Hepatocyte (in vitro differentiated cells): Measurements from ENCODE around the gene MTAP. TPM values are rescaled to one million over a fixed set of nuclear protein-coding genes. Genes with fewer than 3 reads are reported as not detected.

Experiments used
- DNase-seq: peaks from one replicate; pipeline ENCODE4 v3.0.0-alpha.2; 2016; ENCODE audit warnings: low spot score
- H2AFZ ChIP-seq: fragments of 200-600 bp; sonication (generic); 2 replicates; pipeline ENCODE4 v1.6.0; 2016; ENCODE audit warnings: antibody characterized with exemption, mild to moderate bottlenecking
- H3K27ac ChIP-seq: fragments of 200-600 bp; sonication (generic); 2 replicates; pipeline ENCODE4 v1.5.1; 2016; ENCODE audit warnings: mild to moderate bottlenecking
- H3K27me3 ChIP-seq: fragments of 200-600 bp; sonication (generic); 2 replicates; pipeline ENCODE4 v1.6.1; 2016
- H3K36me3 ChIP-seq: fragments of 200-600 bp; sonication (generic); replicated peaks from 2 replicates; pipeline ENCODE4 v1.5.1; 2016; ENCODE audit warnings: low read depth; ENCODE audit not compliant: insufficient read depth
- H3K4me1 ChIP-seq: fragments of 200-600 bp; sonication (generic); 2 replicates; pipeline ENCODE4 v1.5.1; 2016; ENCODE audit warnings: mild to moderate bottlenecking, moderate library complexity; ENCODE audit not compliant: insufficient read depth
- H3K4me2 ChIP-seq: fragments of 200-600 bp; sonication (generic); 2 replicates; pipeline ENCODE4 v1.6.0; 2016
- H3K4me3 ChIP-seq: fragments of 200-600 bp; sonication (generic); 2 replicates; pipeline ENCODE4 v1.5.1; 2016; ENCODE audit warnings: mild to moderate bottlenecking
- H3K79me2 ChIP-seq: fragments of 200-600 bp; sonication (generic); 2 replicates; pipeline ENCODE4 v1.6.0; 2017; ENCODE audit warnings: mild to moderate bottlenecking
- H3K9me2 ChIP-seq: fragments of 200-600 bp; sonication (generic); replicated peaks from 2 replicates; pipeline ENCODE4 v1.6.0; 2017; ENCODE audit warnings: mild to moderate bottlenecking; ENCODE audit not compliant: insufficient read depth
- H3K9me3 ChIP-seq: fragments of 200-600 bp; sonication (generic); 2 replicates; pipeline ENCODE4 v1.5.1; 2016; ENCODE audit warnings: low read depth, mild to moderate bottlenecking
- H4K20me1 ChIP-seq: fragments of 200-600 bp; sonication (generic); 2 replicates; pipeline ENCODE4 v1.6.0; 2016; ENCODE audit warnings: mild to moderate bottlenecking; ENCODE audit not compliant: insufficient read depth, poor library complexity, severe bottlenecking
- EZH2 ChIP-seq: fragments of 200-600 bp; sonication (generic); IDR thresholded peaks from 2 replicates; pipeline ENCODE4 v1.6.1; 2016; ENCODE audit warnings: antibody characterized with exemption, mild to moderate bottlenecking, borderline replicate concordance
- EZH2phosphoT487 ChIP-seq: fragments of 200-600 bp; sonication (generic); IDR thresholded peaks from one replicate; pipeline ENCODE4 v1.6.1; 2018; ENCODE audit warnings: antibody characterized with exemption, mild to moderate bottlenecking, low read depth, moderate library complexity; ENCODE audit not compliant: unreplicated experiment, severe bottlenecking
- WGBS: methylation state at CpG from one replicate; pipeline ENCODE4 v1.1.6; 2016; ENCODE audit warnings: low lambda C conversion rate; ENCODE audit errors: missing lambda C conversion rate; 5-methylcytosine and 5-hydroxymethylcytosine counted together
- polyA plus RNA-seq: library from polyadenylated mRNA; unstranded; fragments of >200 nt; fragmentation: Nextera tagmentation; extraction: Ambion mirVana; gene quantifications from 2 replicates; pipeline ENCODE4 v1.2.1, GENCODE V29; 2016
- total RNA-seq: library from RNA; depleted of rRNA; stranded (reverse); fragments of >200 nt; gene quantifications from 2 replicates; pipeline ENCODE4 v1.2.3, GENCODE V29; 2014
- TF ChIP-seq, protein P1 (sequence below): fragments of 200-600 bp; sonication (generic); IDR thresholded peaks from 2 replicates; pipeline ENCODE4 v1.5.1; 2016; ENCODE audit warnings: antibody characterized with exemption, mild to moderate bottlenecking; ENCODE audit not compliant: poor library complexity

The MTAP gene
- total and polyA plus RNA-seq, 2 experiments from 2014 or later = 21.2 to 38.8 TPM

DNA sequence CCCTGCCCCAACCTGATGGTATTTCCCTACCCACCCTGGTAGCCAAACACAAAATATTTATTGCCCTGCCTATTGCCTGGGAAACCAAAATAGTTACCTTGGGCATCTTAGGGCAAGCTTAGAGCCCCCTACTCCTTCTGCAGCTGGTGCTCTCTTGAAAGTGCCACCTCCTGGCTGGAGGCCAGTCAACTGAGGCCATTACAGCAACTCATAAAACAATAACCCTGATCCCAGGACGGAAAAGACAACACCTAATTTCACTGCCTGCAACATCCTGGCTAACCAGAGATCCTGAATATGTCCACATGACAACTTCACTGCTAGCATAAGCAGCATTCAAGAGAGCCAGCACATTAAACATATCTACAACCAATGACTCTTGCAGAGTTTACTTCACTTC lies 38.7 kb downstream of the MTAP start:
- Histone ChIP-seq H3K4me3 (no peak overlapping the region), H3K79me2 (no peaks in the 10 kb centered on the region), H3K9me2 (no peaks in the 10 kb centered on the region), H3K4me2 (no peak overlapping the region), H3K4me1 (no peaks in the 10 kb centered on the region), H3K36me3 (no peaks in the 10 kb centered on the region), H3K9me3 (peaks cover 17% of the 10 kb centered on the region), H4K20me1 (no peaks in the 10 kb centered on the region), H3K27ac (no peak overlapping the region), H2AFZ (no peak overlapping the region), H3K27me3 (no peaks in the 10 kb centered on the region)
- TF ChIP-seq, protein P1, sequence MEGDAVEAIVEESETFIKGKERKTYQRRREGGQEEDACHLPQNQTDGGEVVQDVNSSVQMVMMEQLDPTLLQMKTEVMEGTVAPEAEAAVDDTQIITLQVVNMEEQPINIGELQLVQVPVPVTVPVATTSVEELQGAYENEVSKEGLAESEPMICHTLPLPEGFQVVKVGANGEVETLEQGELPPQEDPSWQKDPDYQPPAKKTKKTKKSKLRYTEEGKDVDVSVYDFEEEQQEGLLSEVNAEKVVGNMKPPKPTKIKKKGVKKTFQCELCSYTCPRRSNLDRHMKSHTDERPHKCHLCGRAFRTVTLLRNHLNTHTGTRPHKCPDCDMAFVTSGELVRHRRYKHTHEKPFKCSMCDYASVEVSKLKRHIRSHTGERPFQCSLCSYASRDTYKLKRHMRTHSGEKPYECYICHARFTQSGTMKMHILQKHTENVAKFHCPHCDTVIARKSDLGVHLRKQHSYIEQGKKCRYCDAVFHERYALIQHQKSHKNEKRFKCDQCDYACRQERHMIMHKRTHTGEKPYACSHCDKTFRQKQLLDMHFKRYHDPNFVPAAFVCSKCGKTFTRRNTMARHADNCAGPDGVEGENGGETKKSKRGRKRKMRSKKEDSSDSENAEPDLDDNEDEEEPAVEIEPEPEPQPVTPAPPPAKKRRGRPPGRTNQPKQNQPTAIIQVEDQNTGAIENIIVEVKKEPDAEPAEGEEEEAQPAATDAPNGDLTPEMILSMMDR = no peak
- no peak for TF ChIP-seq EZH2phosphoT487
- no peak for TF ChIP-seq EZH2
- WGBS = 96% methylated on average over 1 of the region's 1 CpG
- DNase-seq = no peak

DNA sequence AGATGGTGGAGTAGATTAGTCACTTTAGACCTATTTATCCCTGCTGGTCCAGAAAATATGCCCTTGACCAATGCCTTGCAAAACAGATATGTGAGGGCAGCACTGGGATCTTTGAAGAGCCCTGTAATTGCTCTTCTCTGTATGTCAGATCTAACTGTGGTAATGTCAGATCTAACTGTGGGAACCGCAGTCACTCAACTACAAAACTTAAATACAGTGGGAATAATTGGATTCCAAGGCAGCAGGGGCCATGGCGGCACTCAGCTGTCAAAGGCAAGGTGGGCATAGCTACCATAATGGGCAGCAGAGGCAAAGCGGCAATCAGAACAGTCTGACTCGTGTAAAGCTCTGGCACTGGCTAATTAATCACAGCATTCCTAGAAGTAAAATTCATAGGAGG lies 46.2 kb downstream of the MTAP start:
- Histone ChIP-seq H3K36me3 (no peaks in the 10 kb centered on the region), H3K4me2 (no peak overlapping the region), H3K9me3 (peaks cover 4% of the 10 kb centered on the region), H3K27me3 (no peaks in the 10 kb centered on the region), H4K20me1 (no peaks in the 10 kb centered on the region), H2AFZ (no peak overlapping the region), H3K9me2 (no peaks in the 10 kb centered on the region), H3K4me1 (no peaks in the 10 kb centered on the region), H3K27ac (no peak overlapping the region), H3K79me2 (no peaks in the 10 kb centered on the region), H3K4me3 (no peak overlapping the region)
- WGBS = 100% methylated on average over 4 of the region's 4 CpGs
- TF ChIP-seq EZH2phosphoT487 (no peak), EZH2 (no peak)
- TF ChIP-seq, protein P1 = no peak
- DNase-seq = no peak

DNA sequence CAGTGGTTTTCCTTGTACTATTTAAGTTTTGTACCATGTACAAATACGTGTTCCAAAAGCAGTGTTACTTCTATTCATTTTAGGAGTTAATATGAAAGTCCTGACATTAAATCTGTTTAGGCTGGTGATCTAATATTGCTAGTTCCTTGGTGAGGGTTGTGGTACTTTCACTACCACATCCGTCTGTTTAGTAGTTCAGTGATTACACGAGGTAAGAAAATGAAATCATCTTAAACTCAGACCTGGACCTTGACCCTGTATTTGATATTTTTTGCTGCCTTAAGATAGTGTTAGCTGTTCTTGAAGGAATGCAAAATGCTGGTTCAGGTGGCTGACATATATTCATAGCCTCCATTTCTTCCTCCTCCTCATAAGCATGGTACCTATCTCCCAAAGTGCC lies 50.3 kb downstream of the MTAP start:
- WGBS = 76% methylated on average over 3 of the region's 3 CpGs
- TF ChIP-seq EZH2 (no peak), EZH2phosphoT487 (no peak)
- TF ChIP-seq, protein P1 = no peak
- peak; percentile 8 for DNase-seq

DNA sequence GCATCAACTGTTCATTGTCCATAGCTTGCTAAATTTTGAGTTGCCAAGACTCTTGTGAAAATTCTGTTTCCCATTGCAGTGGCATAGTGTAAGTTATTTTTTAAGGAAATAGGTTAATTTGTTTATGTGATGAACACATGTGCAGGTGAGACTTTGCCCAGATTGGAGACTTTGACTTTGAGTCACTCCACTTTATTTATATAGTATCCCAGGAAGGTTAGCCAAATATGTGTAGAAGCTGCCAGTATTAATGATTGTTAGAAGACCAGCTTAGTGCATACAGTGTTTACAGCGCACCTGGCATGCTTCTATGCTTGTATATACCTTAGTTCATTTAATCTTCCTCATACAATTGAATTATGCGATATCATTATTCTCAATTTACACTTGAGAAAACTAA lies 51.0 kb downstream of the MTAP start:
- Histone ChIP-seq H3K4me1 (peaks cover 17% of the 10 kb centered on the region), H3K36me3 (no peaks in the 10 kb centered on the region), H3K79me2 (no peaks in the 10 kb centered on the region), H4K20me1 (no peaks in the 10 kb centered on the region), H2AFZ (no peak overlapping the region), H3K4me2 (peak overlapping the region; percentile 57), H3K9me3 (no peaks in the 10 kb centered on the region), H3K27ac (peak overlapping the region; percentile 90), H3K9me2 (no peaks in the 10 kb centered on the region), H3K4me3 (no peak overlapping the region), H3K27me3 (no peaks in the 10 kb centered on the region)
- 82% methylated on average over 2 of the region's 2 CpGs for WGBS
- no peak for TF ChIP-seq EZH2
- peak; percentile 56 for DNase-seq

More for the DNA sequence above, 50.3 kb downstream of the MTAP start:
- no peaks in the 10 kb centered on the region for H4K20me1 ChIP-seq
- H3K4me1 ChIP-seq = peaks cover 17% of the 10 kb centered on the region
- peak overlapping the region; percentile 54 for H3K4me2 ChIP-seq
- no peaks in the 10 kb centered on the region for H3K27me3 ChIP-seq
- H2AFZ ChIP-seq = no peak overlapping the region
- peak overlapping the region; percentile 77 for H3K27ac ChIP-seq
- no peak overlapping the region for H3K4me3 ChIP-seq
- no peaks in the 10 kb centered on the region for H3K9me3 ChIP-seq
- no peaks in the 10 kb centered on the region for H3K36me3 ChIP-seq
- H3K79me2 ChIP-seq = no peaks in the 10 kb centered on the region
- no peaks in the 10 kb centered on the region for H3K9me2 ChIP-seq
